HepG2 (cell line): ENCODE results near the gene SLC23A2. TPM values are rescaled to one million over a fixed set of nuclear protein-coding genes. Genes with fewer than 3 reads are reported as not detected.
A peak's percentile ranks its signal among the peaks of the same experiment; 100 is the strongest.

ENCODE experiments used
- CBFB ChIP-seq: sonication (generic); formaldehyde crosslinking; IDR thresholded peaks from 2 replicates; pipeline ENCODE4 v1.4.0; 2020; ENCODE audit warnings: missing genetic modification reagents
- CBX5 ChIP-seq: sonication (generic); formaldehyde crosslinking; IDR thresholded peaks from 2 replicates; pipeline ENCODE4 v1.4.0; 2020; ENCODE audit warnings: missing genetic modification reagents, borderline replicate concordance
- ELF4 ChIP-seq: sonication (generic); formaldehyde crosslinking; IDR thresholded peaks from 2 replicates; pipeline ENCODE4 v1.5.0; 2020; ENCODE audit warnings: missing genetic modification reagents, mild to moderate bottlenecking, moderate library complexity, borderline replicate concordance
- FUBP1 ChIP-seq: sonication (generic); formaldehyde crosslinking; IDR thresholded peaks from 2 replicates; pipeline ENCODE4 v1.5.1; 2020; ENCODE audit warnings: missing genetic modification reagents, mild to moderate bottlenecking, borderline replicate concordance
- HNRNPL ChIP-seq: fragments of 200-400 bp; formaldehyde crosslinking; IDR thresholded peaks from 2 replicates; pipeline ENCODE4 v1.6.1; 2017; ENCODE audit warnings: mild to moderate bottlenecking, low read depth, low read length
- SAFB2 ChIP-seq: sonication (generic); formaldehyde crosslinking; IDR thresholded peaks from 2 replicates; pipeline ENCODE4 v1.5.1; 2020; ENCODE audit warnings: missing genetic modification reagents, low read depth, mild to moderate bottlenecking, borderline replicate concordance
- SIX1 ChIP-seq: sonication (generic); formaldehyde crosslinking; IDR thresholded peaks from 2 replicates; pipeline ENCODE4 v1.4.0; 2020; ENCODE audit warnings: missing genetic modification reagents, borderline replicate concordance
- SRY ChIP-seq: sonication (generic); formaldehyde crosslinking; IDR thresholded peaks from 2 replicates; pipeline ENCODE4 v1.8.0; 2022; ENCODE audit warnings: mild to moderate bottlenecking, missing genetic modification reagents
- TOPORS ChIP-seq: sonication (generic); formaldehyde crosslinking; IDR thresholded peaks from 2 replicates; pipeline ENCODE4 v1.8.0; 2023; ENCODE audit warnings: mild to moderate bottlenecking, missing genetic modification reagents
- ZFP1 ChIP-seq: IDR thresholded peaks from 2 replicates; pipeline ENCODE4 v1.6.1; 2016
- ZKSCAN5 ChIP-seq: sonication (generic); formaldehyde crosslinking; IDR thresholded peaks from 2 replicates; pipeline ENCODE4 v1.5.1; 2020; ENCODE audit warnings: mild to moderate bottlenecking, missing genetic modification reagents
- ZNF430 ChIP-seq: sonication (generic); formaldehyde crosslinking; IDR thresholded peaks from 2 replicates; pipeline ENCODE4 v1.9.0; 2021; ENCODE audit warnings: mild to moderate bottlenecking, missing genetic modification reagents
- ZNF572 ChIP-seq: sonication (generic); formaldehyde crosslinking; IDR thresholded peaks from 2 replicates; pipeline ENCODE4 v1.5.1; 2020; ENCODE audit warnings: mild to moderate bottlenecking, missing genetic modification reagents
- ZNF75D ChIP-seq: sonication (generic); formaldehyde crosslinking; IDR thresholded peaks from 2 replicates; pipeline ENCODE4 v1.8.1; 2023; ENCODE audit warnings: missing genetic modification reagents, mild to moderate bottlenecking, borderline replicate concordance
- ZNF781 ChIP-seq: sonication (generic); formaldehyde crosslinking; IDR thresholded peaks from 2 replicates; pipeline ENCODE4 v1.5.1; 2020; ENCODE audit warnings: borderline replicate concordance, mild to moderate bottlenecking, missing genetic modification reagents; ENCODE audit errors: not compliant biosample characterization
- polyA plus RNA-seq, 8 experiments: library from polyadenylated mRNA; depleted of rRNA in 3 of 8; stranded (reverse) in 7 of 8; unstranded in 1 of 8; fragments of >200 nt; fragmentation: Illumina TruSeq in 4 of 8; extraction: Trizol in 4 of 8; gene quantifications; 2 replicates each; pipeline versions ENCODE4 v1.2.1 to v1.2.3, GENCODE V29; 2011 to 2016; ENCODE audit warnings: low read depth in 4 of 8, missing spikeins in 1 of 8, mixed read lengths in 1 of 8; ENCODE audit not compliant: insufficient read depth in 1 of 8
- total RNA-seq, 5 experiments: library from RNA; depleted of rRNA; stranded (reverse); fragments of >200 nt; fragmentation: Illumina TruSeq; extraction: Trizol; gene quantifications; 2 replicates each; pipeline ENCODE4 v1.2.3, GENCODE V29; 2016; ENCODE audit warnings: low read depth in 1 of 5
- TF ChIP-seq, protein P1 (sequence below): sonication (generic); formaldehyde crosslinking; IDR thresholded peaks from 2 replicates; pipeline ENCODE4 v1.9.0; 2021; ENCODE audit warnings: mild to moderate bottlenecking, missing genetic modification reagents
- TF ChIP-seq, protein P2 (sequence below), 2 experiments: sonication (generic) in 1 of 2; formaldehyde crosslinking in 1 of 2; IDR thresholded peaks; 2 replicates each; pipeline versions ENCODE4 v1.5.1 to v1.6.1; 2011 to 2020; ENCODE audit warnings: borderline replicate concordance in 1 of 2, low read depth in 1 of 2, low read length in 1 of 2, mild to moderate bottlenecking in 1 of 2, missing genetic modification reagents in 1 of 2, moderate library complexity in 1 of 2

The SLC23A2 gene
- total and polyA plus RNA-seq, 2 of the 13 experiments (the other 11 are each of a cell fraction or from before 2014, with no cell fraction given) = 42.2 to 51.2 TPM

- TF ChIP-seq, protein P1, sequence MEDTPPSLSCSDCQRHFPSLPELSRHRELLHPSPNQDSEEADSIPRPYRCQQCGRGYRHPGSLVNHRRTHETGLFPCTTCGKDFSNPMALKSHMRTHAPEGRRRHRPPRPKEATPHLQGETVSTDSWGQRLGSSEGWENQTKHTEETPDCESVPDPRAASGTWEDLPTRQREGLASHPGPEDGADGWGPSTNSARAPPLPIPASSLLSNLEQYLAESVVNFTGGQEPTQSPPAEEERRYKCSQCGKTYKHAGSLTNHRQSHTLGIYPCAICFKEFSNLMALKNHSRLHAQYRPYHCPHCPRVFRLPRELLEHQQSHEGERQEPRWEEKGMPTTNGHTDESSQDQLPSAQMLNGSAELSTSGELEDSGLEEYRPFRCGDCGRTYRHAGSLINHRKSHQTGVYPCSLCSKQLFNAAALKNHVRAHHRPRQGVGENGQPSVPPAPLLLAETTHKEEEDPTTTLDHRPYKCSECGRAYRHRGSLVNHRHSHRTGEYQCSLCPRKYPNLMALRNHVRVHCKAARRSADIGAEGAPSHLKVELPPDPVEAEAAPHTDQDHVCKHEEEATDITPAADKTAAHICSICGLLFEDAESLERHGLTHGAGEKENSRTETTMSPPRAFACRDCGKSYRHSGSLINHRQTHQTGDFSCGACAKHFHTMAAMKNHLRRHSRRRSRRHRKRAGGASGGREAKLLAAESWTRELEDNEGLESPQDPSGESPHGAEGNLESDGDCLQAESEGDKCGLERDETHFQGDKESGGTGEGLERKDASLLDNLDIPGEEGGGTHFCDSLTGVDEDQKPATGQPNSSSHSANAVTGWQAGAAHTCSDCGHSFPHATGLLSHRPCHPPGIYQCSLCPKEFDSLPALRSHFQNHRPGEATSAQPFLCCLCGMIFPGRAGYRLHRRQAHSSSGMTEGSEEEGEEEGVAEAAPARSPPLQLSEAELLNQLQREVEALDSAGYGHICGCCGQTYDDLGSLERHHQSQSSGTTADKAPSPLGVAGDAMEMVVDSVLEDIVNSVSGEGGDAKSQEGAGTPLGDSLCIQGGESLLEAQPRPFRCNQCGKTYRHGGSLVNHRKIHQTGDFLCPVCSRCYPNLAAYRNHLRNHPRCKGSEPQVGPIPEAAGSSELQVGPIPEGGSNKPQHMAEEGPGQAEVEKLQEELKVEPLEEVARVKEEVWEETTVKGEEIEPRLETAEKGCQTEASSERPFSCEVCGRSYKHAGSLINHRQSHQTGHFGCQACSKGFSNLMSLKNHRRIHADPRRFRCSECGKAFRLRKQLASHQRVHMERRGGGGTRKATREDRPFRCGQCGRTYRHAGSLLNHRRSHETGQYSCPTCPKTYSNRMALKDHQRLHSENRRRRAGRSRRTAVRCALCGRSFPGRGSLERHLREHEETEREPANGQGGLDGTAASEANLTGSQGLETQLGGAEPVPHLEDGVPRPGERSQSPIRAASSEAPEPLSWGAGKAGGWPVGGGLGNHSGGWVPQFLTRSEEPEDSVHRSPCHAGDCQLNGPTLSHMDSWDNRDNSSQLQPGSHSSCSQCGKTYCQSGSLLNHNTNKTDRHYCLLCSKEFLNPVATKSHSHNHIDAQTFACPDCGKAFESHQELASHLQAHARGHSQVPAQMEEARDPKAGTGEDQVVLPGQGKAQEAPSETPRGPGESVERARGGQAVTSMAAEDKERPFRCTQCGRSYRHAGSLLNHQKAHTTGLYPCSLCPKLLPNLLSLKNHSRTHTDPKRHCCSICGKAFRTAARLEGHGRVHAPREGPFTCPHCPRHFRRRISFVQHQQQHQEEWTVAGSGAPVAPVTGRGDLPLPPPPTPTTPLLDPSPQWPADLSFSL (CRISPR knock-in tag) = no peak
- TF ChIP-seq ZNF430 (CRISPR knock-in tag) = peak; percentile 17; the same call in 1 of the 2 replicates
- no peak for TF ChIP-seq TOPORS (CRISPR knock-in tag)
- TF ChIP-seq HNRNPL = no peak
- 0 out of 2 replicates have a peak, but pooled peaks have one; percentile 34 for TF ChIP-seq FUBP1 (CRISPR knock-in tag)
- no peak for TF ChIP-seq SAFB2 (CRISPR knock-in tag)
- no peak for TF ChIP-seq ZNF75D (CRISPR knock-in tag)
- peak; percentile 69 for TF ChIP-seq ZNF781 (CRISPR knock-in tag)
- TF ChIP-seq SRY = no peak
- TF ChIP-seq ELF4 = no peak
- no peak for TF ChIP-seq SIX1
- TF ChIP-seq CBX5 = no peak
- no peak for TF ChIP-seq ZFP1
- no peak for TF ChIP-seq CBFB
- TF ChIP-seq, protein P2, sequence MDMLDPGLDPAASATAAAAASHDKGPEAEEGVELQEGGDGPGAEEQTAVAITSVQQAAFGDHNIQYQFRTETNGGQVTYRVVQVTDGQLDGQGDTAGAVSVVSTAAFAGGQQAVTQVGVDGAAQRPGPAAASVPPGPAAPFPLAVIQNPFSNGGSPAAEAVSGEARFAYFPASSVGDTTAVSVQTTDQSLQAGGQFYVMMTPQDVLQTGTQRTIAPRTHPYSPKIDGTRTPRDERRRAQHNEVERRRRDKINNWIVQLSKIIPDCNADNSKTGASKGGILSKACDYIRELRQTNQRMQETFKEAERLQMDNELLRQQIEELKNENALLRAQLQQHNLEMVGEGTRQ (IDR thresholded peaks at IDR 0.05; ENCODE audit: low read depth, low read length) = no peak
- TF ChIP-seq, protein P2 (CRISPR knock-in tag; IDR thresholded peaks at IDR 0.05; ENCODE audit: borderline replicate concordance) = no peak
- no peak for TF ChIP-seq ZKSCAN5
- TF ChIP-seq ZNF572 (CRISPR knock-in tag) = peak; percentile 82; the same call in 1 of the 2 replicates
Observed at GRCh38 chr20:5001174-5002076, at the start of gene SLC23A2 (continued).
